ENCODE results near the gene TRAPPC4. TPM values are rescaled to one million over a fixed set of nuclear protein-coding genes. Genes with fewer than 3 reads are reported as not detected.
"Not testable (repeated sequence)": the region's sequence is repeated elsewhere in the genome, so short reads cannot be mapped to it uniquely, and the experiment has no call there.

TRAPPC4 gene
- total and polyA plus RNA-seq, 2 experiments from 2014 or later = 56.1 to 166 TPM

- H3K27ac ChIP-seq = no peak overlapping the region
- no peak for TF ChIP-seq CTCF (IDR thresholded peaks at IDR 0.05; ENCODE audit: low read depth, low read length)
- H3K9me3 ChIP-seq (ENCODE audit: low read depth) = no peaks in the 10 kb centered on the region
- no peak overlapping the region for H3K4me3 ChIP-seq
- peaks cover 17% of the 10 kb centered on the region for H3K4me1 ChIP-seq (ENCODE audit: low read depth)
- no peaks in the 10 kb centered on the region for H3K27me3 ChIP-seq
- no peak for DNase-seq (ENCODE audit: low read depth in 1 of 2, low spot score in 1 of 2)
- H3K36me3 ChIP-seq = no peaks in the 10 kb centered on the region
These were observed 13.3 kb downstream of the TRAPPC4 start for GRCh38 chr11:119031912-119032280.

- H3K27ac ChIP-seq; H3K27me3 ChIP-seq; H3K9me3 ChIP-seq (ENCODE audit: low read depth); H3K36me3 ChIP-seq; H3K4me3 ChIP-seq; DNase-seq (ENCODE audit: low read depth in 1 of 2, low spot score in 1 of 2): not testable (repeated sequence)
- H3K4me1 ChIP-seq (ENCODE audit: low read depth) = peaks cover 15% of the 10 kb centered on the region
These were observed 14.9 kb downstream of the TRAPPC4 start for GRCh38 chr11:119033421-119033820.

GRCh38 chr11:119034813-119035212 lies 16.2 kb downstream of the TRAPPC4 start:
- H3K9me3 ChIP-seq (ENCODE audit: low read depth) = no peaks in the 10 kb centered on the region
- no peak overlapping the region for H3K4me3 ChIP-seq
- H3K36me3 ChIP-seq = no peaks in the 10 kb centered on the region
- no peak for TF ChIP-seq CTCF (IDR thresholded peaks at IDR 0.05; ENCODE audit: low read depth, low read length)
- DNase-seq (ENCODE audit: low read depth in 1 of 2, low spot score in 1 of 2) = no peak
- H3K4me1 ChIP-seq (ENCODE audit: low read depth) = peaks cover 3% of the 10 kb centered on the region
- no peak overlapping the region for H3K27ac ChIP-seq
- no peaks in the 10 kb centered on the region for H3K27me3 ChIP-seq

- H3K4me3 ChIP-seq = no peak overlapping the region
- DNase-seq (ENCODE audit: low read depth in 1 of 2, low spot score in 1 of 2) = no peak
- H3K9me3 ChIP-seq (ENCODE audit: low read depth) = no peaks in the 10 kb centered on the region
- no peaks in the 10 kb centered on the region for H3K4me1 ChIP-seq (ENCODE audit: low read depth)
- TF ChIP-seq CTCF (IDR thresholded peaks at IDR 0.05; ENCODE audit: low read depth, low read length) = no peak
- no peak overlapping the region for H3K27ac ChIP-seq
- H3K27me3 ChIP-seq = no peaks in the 10 kb centered on the region
- H3K36me3 ChIP-seq = no peaks in the 10 kb centered on the region
These were observed 20.3 kb downstream of the TRAPPC4 start for GRCh38 chr11:119038884-119039283.

- not testable (repeated sequence) for H3K4me3 ChIP-seq; H3K4me1 ChIP-seq (ENCODE audit: low read depth); H3K9me3 ChIP-seq (ENCODE audit: low read depth); H3K27ac ChIP-seq; H3K27me3 ChIP-seq; H3K36me3 ChIP-seq; DNase-seq (ENCODE audit: low read depth in 1 of 2, low spot score in 1 of 2)
These were observed 20.9 kb downstream of the TRAPPC4 start for GRCh38 chr11:119039471-119039870.

GRCh38 chr11:119041821-119042514 lies 23.4 kb downstream of the TRAPPC4 start:
- H3K4me1 ChIP-seq (ENCODE audit: low read depth) = no peaks in the 10 kb centered on the region
- no peaks in the 10 kb centered on the region for H3K27me3 ChIP-seq
- H3K9me3 ChIP-seq (ENCODE audit: low read depth) = no peaks in the 10 kb centered on the region
- no peak for TF ChIP-seq CTCF (IDR thresholded peaks at IDR 0.05; ENCODE audit: low read depth, low read length)
- H3K27ac ChIP-seq = no peak overlapping the region
- peaks cover 11% of the 10 kb centered on the region for H3K36me3 ChIP-seq
- DNase-seq (ENCODE audit: low read depth in 1 of 2, low spot score in 1 of 2) = no peak
- H3K4me3 ChIP-seq = no peak overlapping the region

Data from cardiac muscle cell (in vitro differentiated cells and primary cell).